ENCODE measurements around the gene GABRG3.

GABRG3 gene

GRCh38 chr15:27398631-27399161, 427.7 kb downstream of the GABRG3 start:
- TF ChIP-seq, protein P1, sequence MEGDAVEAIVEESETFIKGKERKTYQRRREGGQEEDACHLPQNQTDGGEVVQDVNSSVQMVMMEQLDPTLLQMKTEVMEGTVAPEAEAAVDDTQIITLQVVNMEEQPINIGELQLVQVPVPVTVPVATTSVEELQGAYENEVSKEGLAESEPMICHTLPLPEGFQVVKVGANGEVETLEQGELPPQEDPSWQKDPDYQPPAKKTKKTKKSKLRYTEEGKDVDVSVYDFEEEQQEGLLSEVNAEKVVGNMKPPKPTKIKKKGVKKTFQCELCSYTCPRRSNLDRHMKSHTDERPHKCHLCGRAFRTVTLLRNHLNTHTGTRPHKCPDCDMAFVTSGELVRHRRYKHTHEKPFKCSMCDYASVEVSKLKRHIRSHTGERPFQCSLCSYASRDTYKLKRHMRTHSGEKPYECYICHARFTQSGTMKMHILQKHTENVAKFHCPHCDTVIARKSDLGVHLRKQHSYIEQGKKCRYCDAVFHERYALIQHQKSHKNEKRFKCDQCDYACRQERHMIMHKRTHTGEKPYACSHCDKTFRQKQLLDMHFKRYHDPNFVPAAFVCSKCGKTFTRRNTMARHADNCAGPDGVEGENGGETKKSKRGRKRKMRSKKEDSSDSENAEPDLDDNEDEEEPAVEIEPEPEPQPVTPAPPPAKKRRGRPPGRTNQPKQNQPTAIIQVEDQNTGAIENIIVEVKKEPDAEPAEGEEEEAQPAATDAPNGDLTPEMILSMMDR (IDR thresholded peaks at IDR 0.05; ENCODE audit: borderline replicate concordance, insufficient read depth, low read depth, low read length), result no peak
- no peak overlapping the region for H3K4me3 ChIP-seq (ENCODE audit: low read depth, low read length)

DNA sequence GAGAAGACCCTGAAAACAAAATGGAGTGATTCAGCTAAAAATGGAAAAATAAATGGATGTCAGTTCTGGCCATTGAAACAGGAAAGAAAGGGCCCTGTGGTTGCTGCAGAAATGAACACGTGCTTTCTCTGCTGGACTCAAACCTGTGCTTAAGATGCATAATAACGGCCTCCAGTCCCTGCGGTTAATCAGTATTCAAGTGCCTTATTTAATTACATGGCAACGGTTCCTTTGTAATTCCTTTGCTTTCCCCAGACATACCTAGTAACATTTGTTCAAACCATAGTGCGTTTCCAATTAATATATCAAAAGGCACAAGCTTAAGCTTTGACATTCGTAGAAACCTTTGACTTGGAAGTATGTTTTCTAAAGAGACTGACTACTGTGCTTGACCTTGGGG, 428.3 kb downstream of the GABRG3 start:
- H3K4me3 ChIP-seq (ENCODE audit: low read depth, low read length), result no peak overlapping the region
- TF ChIP-seq, protein P1 (IDR thresholded peaks at IDR 0.05; ENCODE audit: borderline replicate concordance, insufficient read depth, low read depth, low read length), result no peak

- H3K4me3 ChIP-seq (ENCODE audit: low read depth, low read length), result no peak overlapping the region
- TF ChIP-seq, protein P1 (IDR thresholded peaks at IDR 0.05; ENCODE audit: borderline replicate concordance, insufficient read depth, low read depth, low read length), result no peak
These were observed 430.5 kb downstream of the GABRG3 start for GRCh38 chr15:27401471-27401870.

- TF ChIP-seq, protein P1 (IDR thresholded peaks at IDR 0.05; ENCODE audit: borderline replicate concordance, insufficient read depth, low read depth, low read length), result no peak
- no peak overlapping the region for H3K4me3 ChIP-seq (ENCODE audit: low read depth, low read length)
These were observed 437.4 kb downstream of the GABRG3 start for GRCh38 chr15:27408428-27408827.

GRCh38 chr15:27410996-27411605, 440.1 kb downstream of the GABRG3 start:
- TF ChIP-seq, protein P1 (IDR thresholded peaks at IDR 0.05; ENCODE audit: borderline replicate concordance, insufficient read depth, low read depth, low read length), result no peak
- H3K4me3 ChIP-seq (ENCODE audit: low read depth, low read length), result no peak overlapping the region

- TF ChIP-seq, protein P1 (IDR thresholded peaks at IDR 0.05; ENCODE audit: borderline replicate concordance, insufficient read depth, low read depth, low read length), result no peak
- H3K4me3 ChIP-seq (ENCODE audit: low read depth, low read length), result no peak overlapping the region
These were observed 441.4 kb downstream of the GABRG3 start for GRCh38 chr15:27412415-27412814.

DNA sequence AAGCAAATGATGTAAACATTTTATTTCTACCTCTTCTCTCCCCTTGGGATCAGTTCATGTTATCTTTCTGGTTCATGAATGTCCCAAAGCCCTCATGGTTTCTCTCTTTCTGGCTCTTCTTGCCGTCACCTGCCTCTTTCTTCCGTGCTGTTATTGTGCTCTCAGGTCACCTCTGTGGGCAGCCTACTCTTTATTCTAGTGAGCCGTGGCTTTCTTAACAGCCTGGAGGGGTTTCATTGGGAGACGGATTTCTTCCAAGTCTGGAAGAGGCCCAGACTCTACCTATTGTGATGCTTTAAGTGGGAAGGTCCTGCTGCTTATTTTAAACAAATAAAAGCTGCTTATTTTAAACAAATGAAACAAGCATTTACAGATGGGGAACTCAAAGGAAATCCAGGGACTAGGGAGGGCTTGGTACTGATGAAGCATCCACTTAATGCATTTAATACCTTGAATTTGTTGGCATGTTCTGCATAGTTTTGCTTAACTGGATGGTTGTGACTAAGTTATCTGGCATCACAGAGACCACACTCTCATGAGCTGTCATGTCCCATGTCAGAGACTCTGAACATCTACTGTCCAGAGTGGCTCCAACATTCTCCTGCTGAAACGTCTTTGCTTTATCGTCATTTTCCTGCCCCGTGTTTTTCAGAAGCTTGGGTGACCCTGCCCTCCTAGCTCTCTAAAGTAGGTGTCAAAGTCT, 443.3 kb downstream of the GABRG3 start:
- TF ChIP-seq, protein P1 (IDR thresholded peaks at IDR 0.05; ENCODE audit: borderline replicate concordance, insufficient read depth, low read depth, low read length), result no peak
- no peak overlapping the region for H3K4me3 ChIP-seq (ENCODE audit: low read depth, low read length)

Measured in GM12875 (cell line).